Body of pancreas (tissue), 4 donors: Measurements from ENCODE around the gene KIAA0930. TPM values are rescaled to one million over a fixed set of nuclear protein-coding genes. Genes with fewer than 3 reads are reported as not detected.

ENCODE experiments used
- ATAC-seq: fragments of 150-250 bp; one replicate; pipeline ENCODE4 v1.9.1; 2016
- DNase-seq, 4 donors: peaks; one replicate each; pipeline ENCODE4 v3.0.0-alpha.2; 2019
- H3K27ac ChIP-seq, 4 donors: fragments of 200-600 bp; sonication (generic); 1 replicate in 3 of 4; 2 replicates in 1 of 4; pipeline versions ENCODE4 v1.5.1 to v1.6.1; 2016 to 2019; ENCODE audit warnings: mild to moderate bottlenecking in 1 of 4, mixed read lengths in 1 of 4, moderate library complexity in 1 of 4
- H3K27me3 ChIP-seq, 2 donors: fragments of 200-600 bp; sonication (generic); one replicate each; pipeline ENCODE4 v1.6.0; 2016; ENCODE audit warnings: mild to moderate bottlenecking in 1 of 2
- H3K36me3 ChIP-seq, 2 donors: fragments of 200-600 bp; sonication (generic); replicated peaks in 1 of 2; 2 replicates each; pipeline ENCODE4 v1.5.1; 2016; ENCODE audit warnings: low read depth in 2 of 2; ENCODE audit not compliant: insufficient read depth in 1 of 2
- H3K4me1 ChIP-seq: fragments of 200-600 bp; sonication (generic); one replicate; pipeline ENCODE4 v1.6.0; 2016
- H3K4me3 ChIP-seq, 2 donors: fragments of 200-600 bp; sonication (generic); 1 replicate in 1 of 2; 2 replicates in 1 of 2; pipeline ENCODE4 v1.5.1; 2016 to 2019
- H3K9me3 ChIP-seq, 3 donors: fragments of 200-600 bp; sonication (generic); 1 replicate in 2 of 3; 2 replicates in 1 of 3; pipeline ENCODE4 v1.5.1; 2016
- CTCF ChIP-seq, 7 experiments: fragments of 450-650 bp in 4 of 7; fragments of 200-600 bp in 3 of 7; sonication (generic) in 3 of 7; IDR thresholded peaks; one replicate each; pipeline ENCODE4 v1.5.1; 2016 to 2019; ENCODE audit warnings: antibody characterized with exemption in 7 of 7
- POLR2A ChIP-seq, 3 donors: fragments of 450-650 bp; IDR thresholded peaks; one replicate each; pipeline ENCODE4 v1.6.1; 2016; ENCODE audit warnings: antibody characterized with exemption in 3 of 3, mild to moderate bottlenecking in 2 of 3
- WGBS, 2 donors: methylation state at CpG; one replicate each; pipeline ENCODE4 v1.1.5; 2017; 5-methylcytosine and 5-hydroxymethylcytosine counted together
- intact Hi-C: fragments of 100-400 bp; cut with DNase I; formaldehyde crosslinking; loops from one replicate; pipeline ENCODE4 v1.15.1; 2023
- total RNA-seq, 2 donors: library from RNA; depleted of rRNA; stranded (reverse); fragments of >200 nt; gene quantifications; one replicate each; pipeline ENCODE4 v1.1.0, GENCODE V29; 2016

Gene KIAA0930
- total RNA-seq, 2 donors from 2014 or later, result 14.2 to 17.9 TPM

- ATAC-seq, result peak; percentile 88
- 1 to 7% methylated on average over 14 to 60 of the region's 60 CpGs for WGBS, 2 donors
- no peak for TF ChIP-seq POLR2A (IDR thresholded peaks at IDR 0.05)
- peak; percentile 73 to 98 (median 90) for TF ChIP-seq CTCF (IDR thresholded peaks at IDR 0.05)
- peak; percentile 85 to 90 (median 87) for DNase-seq
- H3K9me3 ChIP-seq, result no peaks in the 10 kb centered on the region
- H3K27me3 ChIP-seq, result no peaks in the 10 kb centered on the region
- H3K36me3 ChIP-seq, result no peaks in the 10 kb centered on the region
- H3K4me3 ChIP-seq, result peak overlapping the region in 1 of 2 donors; percentile 48
- intact Hi-C loops, result no loop called here
- peaks cover 14% of the 10 kb centered on the region for H3K4me1 ChIP-seq
- H3K27ac ChIP-seq, result peak overlapping the region in 1 of 4 donors; percentile 13
Measured at GRCh38 chr22:45268958-45269844, 28.5 kb upstream of the KIAA0930 start.

DNA sequence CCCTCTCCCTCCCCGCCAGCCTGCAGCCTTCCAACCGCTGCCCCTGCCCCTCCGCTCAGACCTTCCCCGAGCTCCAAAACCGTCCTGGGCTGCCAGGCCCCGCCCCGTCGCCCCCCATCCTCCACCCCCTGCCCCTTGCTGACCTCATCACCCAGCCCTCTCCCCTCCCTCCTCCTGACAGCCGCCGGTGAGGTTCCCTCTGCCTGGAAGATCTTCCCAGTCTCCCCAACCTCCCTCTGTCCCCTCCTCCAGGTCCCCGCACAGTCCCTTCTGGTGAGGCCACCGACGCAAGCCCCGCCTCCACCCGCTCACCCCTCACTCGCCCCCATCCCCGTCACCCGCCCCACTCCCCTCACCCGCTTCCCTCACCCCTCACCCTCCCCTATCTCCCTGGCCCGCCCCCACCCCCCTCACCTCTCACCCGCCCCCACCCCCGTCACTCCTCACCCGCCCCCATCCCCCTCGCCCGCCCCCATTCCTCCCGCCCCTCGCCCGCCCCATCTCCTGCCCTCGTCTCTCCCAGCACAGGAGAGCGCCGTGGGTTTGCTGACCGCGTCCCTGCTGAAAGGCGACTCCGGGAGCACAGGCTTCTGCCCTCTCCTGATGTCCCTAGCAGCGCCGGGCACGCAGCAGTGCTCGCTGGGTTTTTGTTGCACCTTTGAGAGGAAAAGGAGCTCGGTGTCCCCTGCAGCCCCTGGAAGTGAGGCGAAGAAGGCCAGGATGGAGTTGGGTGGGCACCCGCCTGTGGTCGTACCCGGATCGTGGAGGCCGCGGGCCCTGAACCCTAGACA, 27.7 kb upstream of the KIAA0930 start:
- TF ChIP-seq POLR2A (IDR thresholded peaks at IDR 0.05), result no peak
- TF ChIP-seq CTCF (IDR thresholded peaks at IDR 0.05), result no peak
- peak overlapping the region in 1 of 2 donors; percentile 48 for H3K4me3 ChIP-seq
- DNase-seq (peak; percentile 38 to 50 (median 40)), ATAC-seq (peak; percentile 21)
- no peaks in the 10 kb centered on the region for H3K36me3 ChIP-seq
- peaks cover 10% of the 10 kb centered on the region for H3K4me1 ChIP-seq
- H3K27me3 ChIP-seq, result no peaks in the 10 kb centered on the region
- H3K27ac ChIP-seq, result no peak overlapping the region
- intact Hi-C loops, result no loop called here
- no peaks in the 10 kb centered on the region for H3K9me3 ChIP-seq
- WGBS, 2 donors, result 1 to 2% methylated on average over 19 to 31 of the region's 47 CpGs

GRCh38 chr22:45265535-45265934, 24.8 kb upstream of the KIAA0930 start:
- H3K36me3 ChIP-seq, result no peaks in the 10 kb centered on the region
- ATAC-seq, result no peak
- DNase-seq, result no peak
- 70% methylated on average over 7 of the region's 7 CpGs for WGBS, 2 donors
- H3K27ac ChIP-seq, result no peak overlapping the region
- H3K4me1 ChIP-seq, result peaks cover 11% of the 10 kb centered on the region
- H3K4me3 ChIP-seq, result no peak overlapping the region
- no peaks in the 10 kb centered on the region for H3K27me3 ChIP-seq
- intact Hi-C loops, result no loop called here
- H3K9me3 ChIP-seq, result no peaks in the 10 kb centered on the region
- TF ChIP-seq CTCF (IDR thresholded peaks at IDR 0.05) (no peak), POLR2A (IDR thresholded peaks at IDR 0.05) (no peak)

DNA sequence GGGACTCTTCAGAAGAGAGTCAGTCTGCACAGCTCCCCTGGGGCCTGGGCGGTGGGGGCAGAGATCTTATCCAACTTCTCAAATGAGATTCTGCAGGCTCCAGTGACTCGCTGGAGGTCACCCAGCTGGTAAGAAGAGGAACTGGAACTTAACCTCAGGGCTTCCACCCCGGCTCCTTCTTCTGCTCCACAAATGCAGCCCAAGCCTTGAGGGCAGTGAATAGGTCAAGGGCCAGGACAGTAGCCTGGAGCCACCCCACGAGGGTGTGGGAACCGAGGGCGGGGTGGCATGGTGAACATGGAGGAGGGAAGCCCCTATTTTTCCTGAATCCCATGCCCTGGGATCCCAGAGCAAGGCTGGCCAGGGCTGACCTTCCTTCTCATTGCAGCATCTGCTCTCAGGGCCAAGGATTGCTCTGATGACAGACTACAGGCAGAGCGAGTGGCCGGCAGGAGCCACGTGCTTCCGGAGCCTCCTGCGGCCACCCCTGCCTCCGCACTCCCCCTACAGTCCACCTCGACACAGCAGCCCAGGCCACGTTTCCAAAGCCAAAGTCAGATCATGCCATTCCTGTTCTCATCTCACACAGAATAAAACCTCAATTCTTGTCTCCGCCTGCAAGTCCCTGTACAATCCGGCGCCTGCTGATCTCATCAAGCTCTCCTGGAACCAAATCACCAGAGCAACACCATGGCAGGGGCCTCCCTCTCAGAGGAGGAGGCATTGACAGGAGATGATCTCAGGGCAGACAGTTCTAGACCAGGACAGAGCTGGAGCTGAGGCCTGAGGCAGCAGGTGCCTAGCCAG, 23.0 kb upstream of the KIAA0930 start:
- TF ChIP-seq POLR2A (IDR thresholded peaks at IDR 0.05) (peak in 1 of 3 donors; percentile 2), CTCF (IDR thresholded peaks at IDR 0.05) (peak; percentile 52 to 92 (median 83))

More for the DNA sequence above, 23.0 kb upstream of the KIAA0930 start:
- peak; percentile 72 to 88 (median 85) for DNase-seq
- peak overlapping the region in 1 of 4 donors; percentile 36 for H3K27ac ChIP-seq
- H3K4me1 ChIP-seq, result peaks cover 4% of the 10 kb centered on the region
- peak; percentile 93 for ATAC-seq
- H3K27me3 ChIP-seq, result no peaks in the 10 kb centered on the region
- no peak overlapping the region for H3K4me3 ChIP-seq
- no peaks in the 10 kb centered on the region for H3K9me3 ChIP-seq
- 28 to 30% methylated on average over 13 to 17 of the region's 17 CpGs for WGBS, 2 donors
- intact Hi-C loops, result no loop called here
- H3K36me3 ChIP-seq, result no peaks in the 10 kb centered on the region
